PFSK-1 (cell line): Measurements from ENCODE around the gene LDHA.

ENCODE experiments used
- POLR2AphosphoS5 ChIP-seq: IDR thresholded peaks from 2 replicates; pipeline ENCODE4 v1.6.1; 2012; ENCODE audit warnings: low read depth, mild to moderate bottlenecking, control low read depth, low read length, moderate library complexity
- REST ChIP-seq, 2 experiments: IDR thresholded peaks; 2 replicates each; pipeline versions ENCODE4 v1.6.1 to v1.8.0; 2011 to 2012; ENCODE audit warnings: low read depth in 2 of 2, low read length in 2 of 2, control low read depth in 1 of 2, inconsistent platforms in 1 of 2, mild to moderate bottlenecking in 1 of 2, moderate library complexity in 1 of 2; ENCODE audit not compliant: insufficient read depth in 1 of 2
- SIN3A ChIP-seq: IDR thresholded peaks from 2 replicates; pipeline ENCODE4 v1.6.1; 2012; ENCODE audit warnings: mild to moderate bottlenecking, low read length, moderate library complexity, borderline replicate concordance; ENCODE audit not compliant: insufficient read depth
- TAF1 ChIP-seq: IDR thresholded peaks from 2 replicates; pipeline ENCODE4 v1.6.1; 2012; ENCODE audit warnings: low read length, control low read depth, borderline replicate concordance; ENCODE audit not compliant: insufficient read depth

GRCh38 chr11:18420067-18420466, 25.7 kb downstream of the LDHA start:
- TF ChIP-seq POLR2AphosphoS5 (no peak), REST (IDR thresholded peaks at IDR 0.05; ENCODE audit: insufficient read depth in 1 of 2, low read depth in 2 of 2, low read length in 2 of 2) (no peak), SIN3A (no peak), TAF1 (no peak)
